HepG2 (cell line): ENCODE results near the gene ABI3. TPM values are rescaled to one million over a fixed set of nuclear protein-coding genes. Genes with fewer than 3 reads are reported as not detected.

Experiments used
- AKAP8 ChIP-seq: sonication (generic); formaldehyde crosslinking; IDR thresholded peaks from 2 replicates; pipeline ENCODE4 v1.5.1; 2020; ENCODE audit warnings: mild to moderate bottlenecking, missing genetic modification reagents
- ARID4A ChIP-seq: sonication (generic); formaldehyde crosslinking; IDR thresholded peaks from 2 replicates; pipeline ENCODE4 v1.5.0; 2020; ENCODE audit warnings: mild to moderate bottlenecking, missing genetic modification reagents, borderline replicate concordance
- DR1 ChIP-seq: sonication (generic); formaldehyde crosslinking; IDR thresholded peaks from 2 replicates; pipeline ENCODE4 v1.8.0; 2021; ENCODE audit warnings: mild to moderate bottlenecking, missing genetic modification reagents, inconsistent platforms
- HNF4A ChIP-seq: sonication (generic); formaldehyde crosslinking; IDR thresholded peaks from 2 replicates; pipeline ENCODE4 v1.4.0; 2020; ENCODE audit warnings: missing genetic modification reagents
- KLF15 ChIP-seq: sonication (generic); formaldehyde crosslinking; IDR thresholded peaks from 2 replicates; pipeline ENCODE4 v1.8.1; 2023; ENCODE audit warnings: borderline replicate concordance, mild to moderate bottlenecking, inconsistent platforms, missing genetic modification reagents, mixed read lengths
- KLF6 ChIP-seq: IDR thresholded peaks from 2 replicates; pipeline ENCODE4 v1.8.0; 2016; ENCODE audit warnings: missing biosample characterization, missing genetic modification reagents
- MAZ ChIP-seq, 2 experiments: sonication (generic) in 1 of 2; formaldehyde crosslinking in 1 of 2; IDR thresholded peaks; 2 replicates each; pipeline versions ENCODE4 v1.5.0 to v1.6.1; 2012 to 2020; ENCODE audit warnings: low read depth in 2 of 2, mild to moderate bottlenecking in 2 of 2, borderline replicate concordance in 1 of 2, improper control_type of control experiment in 1 of 2, low read length in 1 of 2, missing genetic modification reagents in 1 of 2, moderate library complexity in 1 of 2
- SMC3 ChIP-seq: IDR thresholded peaks from 2 replicates; pipeline ENCODE4 v1.6.1; 2011; ENCODE audit warnings: low read length, improper control_type of control experiment
- SNAPC4 ChIP-seq: sonication (generic); formaldehyde crosslinking; IDR thresholded peaks from 2 replicates; pipeline ENCODE4 v1.4.0; 2020; ENCODE audit warnings: mild to moderate bottlenecking, missing genetic modification reagents
- ZFP82 ChIP-seq: sonication (generic); formaldehyde crosslinking; IDR thresholded peaks from 2 replicates; pipeline ENCODE4 v1.5.1; 2020; ENCODE audit warnings: mild to moderate bottlenecking, missing genetic modification reagents, borderline replicate concordance
- ZKSCAN8 ChIP-seq: IDR thresholded peaks from 2 replicates; pipeline ENCODE4 v1.6.1; 2016; ENCODE audit warnings: borderline replicate concordance, missing genetic modification reagents, missing compliant biosample characterization
- ZNF282 ChIP-seq: fragments of 450-650 bp; IDR thresholded peaks from 2 replicates; pipeline ENCODE4 v1.6.1; 2018; ENCODE audit not compliant: partially characterized antibody
- ZNF382 ChIP-seq: sonication (generic); formaldehyde crosslinking; IDR thresholded peaks from 2 replicates; pipeline ENCODE4 v1.5.0; 2020; ENCODE audit warnings: missing genetic modification reagents, mild to moderate bottlenecking, borderline replicate concordance
- ZNF7 ChIP-seq: IDR thresholded peaks from 2 replicates; pipeline ENCODE4 v1.6.1; 2016; ENCODE audit warnings: missing biosample characterization, missing genetic modification reagents
- ZNF746 ChIP-seq: sonication (generic); formaldehyde crosslinking; IDR thresholded peaks from 2 replicates; pipeline ENCODE4 v1.8.0; 2022; ENCODE audit warnings: mild to moderate bottlenecking, missing genetic modification reagents
- ZNF747 ChIP-seq: sonication (generic); formaldehyde crosslinking; IDR thresholded peaks from 2 replicates; pipeline ENCODE4 v1.8.1; 2023; ENCODE audit warnings: missing genetic modification reagents, mild to moderate bottlenecking, borderline replicate concordance
- ZNF883 ChIP-seq: sonication (generic); formaldehyde crosslinking; IDR thresholded peaks from 2 replicates; pipeline ENCODE4 v1.5.1; 2020; ENCODE audit warnings: mild to moderate bottlenecking, missing genetic modification reagents; ENCODE audit errors: not compliant biosample characterization
- polyA plus RNA-seq, 8 experiments: library from polyadenylated mRNA; depleted of rRNA in 3 of 8; stranded (reverse) in 7 of 8; unstranded in 1 of 8; fragments of >200 nt; fragmentation: Illumina TruSeq in 4 of 8; extraction: Trizol in 4 of 8; gene quantifications; 2 replicates each; pipeline versions ENCODE4 v1.2.1 to v1.2.3, GENCODE V29; 2011 to 2016; ENCODE audit warnings: low read depth in 4 of 8, missing spikeins in 1 of 8, mixed read lengths in 1 of 8; ENCODE audit not compliant: insufficient read depth in 1 of 8
- total RNA-seq, 5 experiments: library from RNA; depleted of rRNA; stranded (reverse); fragments of >200 nt; fragmentation: Illumina TruSeq; extraction: Trizol; gene quantifications; 2 replicates each; pipeline ENCODE4 v1.2.3, GENCODE V29; 2016; ENCODE audit warnings: low read depth in 1 of 5
- TF ChIP-seq, protein P1 (sequence below): sonication (generic); formaldehyde crosslinking; IDR thresholded peaks from 2 replicates; pipeline ENCODE4 v1.4.0; 2020; ENCODE audit warnings: missing genetic modification reagents

Gene ABI3
- total and polyA plus RNA-seq, 2 of the 13 experiments (the other 11 are each of a cell fraction or from before 2014, with no cell fraction given) = not detected

GRCh38 chr17:49230636-49231562 is 20.4 kb downstream of the ABI3 start, which contains the start of gene PHOSPHO1 (continued):
- TF ChIP-seq SNAPC4 (no peak), SMC3 (no peak), MAZ (IDR thresholded peaks at IDR 0.05; ENCODE audit: borderline replicate concordance, low read depth, low read length) (0 out of 2 replicates have a peak, but pooled peaks have one; percentile 9), MAZ (CRISPR knock-in tag; IDR thresholded peaks at IDR 0.05; ENCODE audit: low read depth) (no peak; the same call in 1 of the 2 replicates), ZNF7 (CRISPR knock-in tag) (no peak), ZNF746 (peak; percentile 28; the same call in 1 of the 2 replicates), AKAP8 (no peak), KLF15 (no peak), ZNF883 (peak; percentile 76), ARID4A (CRISPR knock-in tag) (peak; percentile 39; the same call in 1 of the 2 replicates), HNF4A (CRISPR knock-in tag) (no peak), KLF6 (CRISPR knock-in tag) (no peak), ZNF282 (no peak), ZFP82 (no peak), ZNF382 (CRISPR knock-in tag) (no peak), ZNF747 (no peak), ZKSCAN8 (CRISPR knock-in tag) (no peak), DR1 (CRISPR knock-in tag) (no peak)
- TF ChIP-seq, protein P1, sequence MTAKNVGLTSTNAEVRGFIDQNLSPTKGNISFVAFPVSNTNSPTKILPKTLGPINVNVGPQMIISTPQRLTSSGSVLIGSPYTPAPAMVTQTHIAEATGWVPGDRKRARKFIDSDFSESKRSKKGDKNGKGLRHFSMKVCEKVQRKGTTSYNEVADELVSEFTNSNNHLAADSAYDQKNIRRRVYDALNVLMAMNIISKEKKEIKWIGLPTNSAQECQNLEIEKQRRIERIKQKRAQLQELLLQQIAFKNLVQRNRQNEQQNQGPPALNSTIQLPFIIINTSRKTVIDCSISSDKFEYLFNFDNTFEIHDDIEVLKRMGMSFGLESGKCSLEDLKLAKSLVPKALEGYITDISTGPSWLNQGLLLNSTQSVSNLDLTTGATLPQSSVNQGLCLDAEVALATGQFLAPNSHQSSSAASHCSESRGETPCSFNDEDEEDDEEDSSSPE = no peak
